NCI-H82 (cell line): ENCODE data around the gene CTBP1.

Experiments
- DNase-seq: peaks from one replicate; lab custom pipeline; 2025; lab: John Stamatoyannopoulos, UW

Gene CTBP1

DNA sequence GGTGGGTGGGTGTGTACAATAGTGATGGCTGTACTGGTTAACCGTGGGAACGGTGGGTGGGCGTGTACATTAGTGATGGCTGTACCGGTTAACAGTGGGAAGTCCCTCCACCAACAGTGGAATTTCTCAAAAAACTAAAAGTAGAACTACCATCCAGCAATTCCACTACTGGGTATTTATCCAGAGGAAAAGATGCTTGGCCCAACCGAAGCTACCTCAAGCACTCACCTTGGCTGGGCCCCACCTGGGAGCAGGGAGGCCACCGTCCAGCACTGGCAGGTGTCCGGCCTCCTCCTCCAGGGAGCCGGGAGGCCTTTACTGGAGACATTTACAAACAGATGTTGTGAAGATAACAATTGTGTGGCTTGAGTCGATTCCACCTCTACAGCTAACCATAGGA is 34.8 kb upstream of the CTBP1 start:
- no peak for DNase-seq

DNA sequence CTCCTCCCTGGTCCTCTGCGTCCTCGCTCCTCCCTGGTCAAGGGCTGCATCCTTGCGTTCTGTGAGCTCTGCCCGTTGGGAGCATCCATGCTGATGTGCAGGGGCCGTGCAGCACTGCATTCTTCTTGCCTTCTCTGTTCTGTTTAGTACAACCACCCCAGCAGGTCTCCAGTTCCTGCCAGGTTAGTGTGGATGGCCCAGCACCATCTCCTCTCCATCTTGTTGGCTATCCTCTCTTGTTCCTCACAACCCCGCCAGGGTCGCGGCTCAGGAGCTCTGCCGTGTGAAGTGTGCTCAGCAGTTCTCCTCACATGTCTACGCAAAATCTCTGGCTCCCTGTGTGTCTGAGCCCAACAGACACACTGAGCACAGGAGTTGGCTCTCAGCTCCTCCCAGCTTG is 30.3 kb upstream of the CTBP1 start:
- no peak for DNase-seq

DNA sequence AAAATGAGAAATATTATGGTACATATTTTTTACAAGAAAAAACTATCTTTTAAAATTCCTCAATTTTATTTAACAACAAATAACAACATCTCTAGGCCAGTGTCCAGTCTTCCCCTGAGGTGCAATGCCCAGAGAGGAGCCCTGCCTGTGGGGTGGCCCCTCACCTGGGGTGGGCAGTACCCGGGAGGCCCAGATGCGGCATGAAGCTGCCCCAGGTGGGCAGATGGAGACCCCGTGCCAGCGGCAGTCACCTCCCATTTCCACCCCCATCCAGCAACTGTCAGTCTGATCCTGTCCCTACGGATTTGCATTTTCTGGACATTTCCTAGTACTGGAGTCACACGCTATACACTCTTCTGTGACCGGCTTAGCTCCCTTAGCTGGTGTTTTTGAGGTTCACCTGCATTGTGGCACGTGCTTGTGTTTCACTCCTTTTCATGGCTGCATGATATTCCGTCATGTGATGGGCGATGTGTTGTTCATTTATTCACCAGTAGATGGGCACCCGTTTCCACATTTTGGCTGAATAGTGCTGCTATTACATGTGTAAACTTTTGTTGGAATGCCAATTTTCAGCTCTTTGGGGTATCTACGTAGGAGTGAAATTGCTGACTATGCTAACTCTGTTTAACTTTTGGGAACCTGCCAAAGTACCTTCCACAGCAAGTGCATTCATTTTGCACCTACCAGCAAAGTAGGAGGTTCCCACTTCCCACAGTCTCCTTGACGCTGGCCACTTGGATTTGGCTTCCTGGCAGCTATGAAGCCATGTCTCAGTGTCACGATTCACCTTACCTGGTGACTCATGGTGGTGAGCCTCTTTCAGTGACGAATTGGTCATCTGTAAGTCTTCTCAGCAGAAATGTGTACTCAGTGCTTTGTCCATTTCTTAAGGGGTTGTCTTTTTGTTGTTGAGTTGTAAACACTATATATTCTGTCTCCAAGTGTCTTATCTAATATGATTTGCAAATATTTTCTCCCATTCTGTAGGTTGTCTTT is 29.0 kb upstream of the CTBP1 start:
- no peak for DNase-seq

DNA sequence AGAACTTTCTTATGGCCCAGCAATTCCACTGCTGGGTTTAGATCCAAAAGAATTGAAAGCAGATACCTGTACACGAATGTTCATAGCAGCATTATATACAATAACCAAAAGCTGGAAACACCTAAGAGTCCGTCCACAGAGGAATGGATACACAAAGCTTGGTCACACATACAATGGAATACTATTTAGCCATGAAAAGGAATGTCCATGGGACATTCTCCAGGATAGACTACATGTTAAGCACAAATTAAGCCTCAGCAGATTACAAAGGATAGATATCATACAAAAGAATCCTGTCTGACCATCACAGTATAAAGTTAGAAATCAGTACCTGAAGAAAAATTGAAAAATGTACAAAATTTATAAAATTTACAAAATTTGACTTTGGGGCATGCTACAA is 28.1 kb upstream of the CTBP1 start:
- DNase-seq: no peak

DNA sequence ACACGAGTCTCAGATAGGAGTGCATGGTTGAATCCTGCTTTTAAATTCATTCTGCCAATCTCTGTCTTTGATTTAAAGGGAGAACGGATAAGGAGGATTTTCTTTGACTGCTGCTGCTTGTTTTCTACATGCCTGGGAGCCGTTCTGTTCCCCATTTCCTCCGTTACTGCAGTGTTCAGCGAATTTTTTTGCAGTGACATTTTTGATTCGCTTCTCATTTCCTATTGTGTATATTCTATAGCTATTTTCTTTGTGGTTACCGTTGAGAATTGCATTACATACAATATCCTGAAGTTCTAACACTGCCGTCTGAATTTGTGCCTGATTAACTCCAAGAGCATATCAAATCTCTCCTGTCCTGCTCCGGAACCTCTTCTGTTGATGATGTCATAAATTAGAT is 25.9 kb upstream of the CTBP1 start:
- no peak for DNase-seq

DNA sequence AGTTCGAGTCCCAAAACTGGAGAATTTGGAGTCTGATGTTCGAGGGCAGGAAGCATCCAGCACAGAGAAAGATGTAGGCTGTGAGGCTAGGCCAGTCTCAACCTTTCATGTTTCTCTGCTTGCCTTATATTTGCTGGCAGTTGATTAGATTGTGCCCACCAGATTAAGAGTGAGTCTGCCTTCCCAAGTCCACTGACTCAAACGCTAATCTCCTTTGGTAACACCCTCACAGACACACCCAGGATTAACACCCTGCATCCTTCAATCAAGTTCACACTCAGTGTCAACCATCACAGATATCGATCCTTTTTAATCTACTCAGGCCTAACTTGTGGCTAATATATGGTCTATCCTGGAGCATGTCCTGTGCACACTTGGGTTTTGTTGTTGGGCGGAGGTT is 22.8 kb upstream of the CTBP1 start:
- peak; percentile 66 for DNase-seq

DNA sequence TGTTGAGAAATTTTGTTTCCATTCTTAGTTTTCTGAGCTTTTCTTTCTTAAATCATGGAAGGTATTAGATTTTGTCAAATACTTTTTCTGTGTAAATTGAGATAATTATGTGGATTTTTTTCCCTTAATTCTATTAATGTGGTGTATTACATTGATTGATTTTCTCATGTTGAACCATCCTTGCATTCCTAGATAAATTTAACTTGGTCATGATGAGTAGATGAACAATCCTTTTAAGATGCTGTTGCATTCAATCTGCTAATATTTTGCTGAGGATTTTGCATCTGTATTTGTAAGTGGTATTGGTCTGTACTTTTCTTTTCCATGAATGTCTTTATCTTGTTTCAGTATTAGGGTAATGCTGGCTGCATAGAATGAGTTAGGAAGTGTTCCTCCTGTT is 20.3 kb upstream of the CTBP1 start:
- no peak for DNase-seq

DNA sequence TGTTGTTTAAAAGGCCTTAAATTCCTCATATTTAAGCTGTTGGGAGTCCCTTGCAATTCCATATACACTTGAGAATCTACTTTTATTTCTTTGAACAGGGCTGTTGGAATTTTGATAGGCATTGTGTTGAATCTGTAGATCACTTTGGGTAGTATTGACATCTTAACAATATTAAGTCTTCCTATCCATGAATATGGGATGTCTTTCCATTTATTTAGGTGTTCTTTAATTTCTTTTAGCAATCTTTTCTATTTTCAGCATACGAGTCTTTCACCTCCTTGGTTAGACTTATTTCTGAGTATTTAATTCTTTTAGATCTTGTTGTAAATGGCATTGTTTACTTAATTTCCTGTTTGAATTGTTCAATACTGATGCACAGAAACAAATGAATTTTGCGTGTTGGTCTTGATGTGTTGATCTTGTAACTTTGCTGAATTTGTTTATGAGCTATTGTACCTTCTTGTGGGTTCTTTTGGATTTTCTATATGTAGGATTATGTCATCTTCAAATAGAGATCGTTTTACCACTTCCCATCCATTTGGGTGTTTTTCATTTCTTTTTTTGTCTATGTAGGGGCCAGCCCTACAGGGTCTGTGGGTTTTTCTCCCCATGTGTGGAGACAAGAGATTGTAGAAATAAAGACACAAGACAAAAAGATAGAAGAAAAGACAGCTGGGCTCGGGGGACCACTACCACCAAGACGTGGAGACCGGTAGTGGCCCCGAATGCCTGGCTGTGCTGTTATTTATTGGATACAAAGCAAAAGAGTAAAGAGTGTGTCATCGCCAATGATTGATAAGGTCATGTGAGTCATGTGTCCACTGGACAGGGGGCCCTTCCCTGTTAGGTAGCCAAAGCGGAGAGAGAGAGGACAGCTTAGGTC is 18.2 kb upstream of the CTBP1 start:
- DNase-seq: no peak

DNA sequence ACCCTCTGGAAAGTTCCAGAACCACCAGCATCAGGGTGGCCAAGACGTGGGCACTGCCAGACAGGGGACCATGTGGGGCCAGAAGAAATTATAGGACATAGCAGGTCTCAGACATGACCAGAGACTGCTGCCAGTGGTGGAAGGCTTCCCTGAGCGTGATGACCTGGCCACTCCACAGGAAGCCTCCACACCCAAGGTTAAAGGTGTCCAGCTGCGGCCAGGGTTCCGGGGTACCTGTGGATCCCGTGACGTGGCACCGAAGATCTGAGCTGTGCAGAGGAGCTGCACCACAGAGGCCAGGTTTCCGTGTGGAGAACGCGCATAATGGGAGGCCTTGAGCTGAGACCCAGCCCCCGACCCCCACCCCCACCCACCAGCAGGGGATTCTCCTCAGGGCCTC is 16.4 kb upstream of the CTBP1 start:
- DNase-seq: no peak

DNA sequence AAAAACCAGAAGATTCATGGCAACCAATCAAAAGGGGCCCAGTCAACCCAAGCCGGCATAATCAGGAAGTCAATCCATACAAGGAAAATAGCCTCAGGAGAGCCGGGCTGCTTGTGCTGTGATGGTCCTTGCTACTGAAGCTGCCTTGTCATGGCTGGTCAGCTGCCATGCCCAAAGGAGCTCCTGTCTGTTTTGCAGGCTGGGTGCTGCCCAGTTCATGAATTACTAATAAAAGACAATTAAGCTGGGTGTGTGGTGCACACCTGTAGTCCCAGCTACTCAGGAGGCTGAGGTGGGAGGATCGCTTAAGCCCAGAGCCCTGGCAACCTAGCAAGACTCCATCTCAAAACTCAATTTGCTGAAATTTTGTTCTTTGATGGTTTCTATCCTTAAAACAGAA is 16.0 kb upstream of the CTBP1 start:
- DNase-seq: no peak

DNA sequence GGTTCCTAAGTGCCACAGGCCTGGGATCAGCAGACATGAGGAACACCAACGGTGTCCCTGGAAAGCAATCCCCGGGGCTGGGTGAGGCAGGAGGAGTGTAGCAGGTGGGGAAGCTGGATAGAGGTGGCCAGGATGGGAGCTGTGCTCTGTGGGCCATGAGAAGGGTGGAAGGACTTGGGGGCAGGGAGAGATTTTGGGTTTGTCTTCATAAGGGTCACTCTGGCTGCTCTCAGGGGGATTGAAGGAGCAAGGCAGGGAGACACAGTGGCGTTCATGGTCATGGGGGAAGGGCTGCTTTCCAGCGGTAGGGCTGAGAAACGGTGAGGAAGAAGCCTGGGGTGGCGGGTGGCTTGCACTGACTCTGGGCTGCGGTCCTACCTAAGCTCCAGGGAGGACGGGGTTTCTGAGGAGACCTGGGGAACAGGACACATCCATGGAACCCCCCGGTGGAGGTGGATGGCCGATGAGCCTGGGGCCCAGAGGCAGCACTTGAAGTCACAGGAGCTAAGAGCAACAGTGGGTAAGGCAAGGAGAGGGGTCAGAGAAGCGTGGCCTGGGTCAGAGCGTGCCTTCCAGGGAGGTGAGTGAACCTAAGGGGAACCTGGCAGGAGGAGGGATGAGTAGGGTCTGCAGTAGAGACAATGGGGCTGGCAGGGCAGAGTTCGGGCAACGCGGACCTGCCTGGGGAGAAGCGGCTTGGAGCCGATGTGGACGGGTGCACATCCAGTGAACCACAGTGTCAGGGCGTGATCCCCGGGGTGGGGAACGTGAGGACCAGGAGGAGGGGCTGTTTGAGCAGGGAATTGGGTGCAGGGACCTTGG is 12.4 kb upstream of the CTBP1 start:
- no peak for DNase-seq

DNA sequence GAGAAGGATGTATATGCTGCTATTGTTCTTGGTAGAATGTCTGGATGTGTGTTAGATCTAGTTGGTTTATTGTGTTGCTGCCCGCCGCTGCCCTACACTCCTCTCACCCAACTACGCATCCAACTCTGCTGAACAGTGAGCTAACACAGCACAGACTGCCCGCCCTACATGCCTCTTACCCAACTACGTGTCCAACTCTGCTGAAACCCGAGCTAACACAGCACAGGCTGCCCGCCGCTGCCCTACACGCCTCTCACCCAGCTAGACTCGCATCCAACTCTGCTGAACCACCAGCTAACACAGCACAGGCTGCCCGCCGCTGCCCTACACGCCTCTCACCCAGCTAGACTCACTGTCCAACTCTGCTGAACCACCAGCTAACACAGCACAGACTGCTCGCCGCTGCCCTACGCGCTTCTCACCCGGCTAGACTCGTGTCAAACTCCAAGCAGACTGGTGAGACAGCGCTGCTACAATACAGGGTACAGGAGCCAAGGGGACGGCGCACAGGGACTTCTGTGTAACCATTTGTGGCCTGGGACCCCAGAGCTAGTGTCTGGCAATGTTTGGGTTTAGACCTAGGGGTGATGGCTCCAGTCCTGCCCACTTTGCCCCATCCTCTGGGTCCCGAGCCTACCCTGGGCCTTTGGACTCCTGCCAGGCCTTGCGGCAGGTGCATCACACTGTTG is 11.6 kb upstream of the CTBP1 start:
- no peak for DNase-seq

DNA sequence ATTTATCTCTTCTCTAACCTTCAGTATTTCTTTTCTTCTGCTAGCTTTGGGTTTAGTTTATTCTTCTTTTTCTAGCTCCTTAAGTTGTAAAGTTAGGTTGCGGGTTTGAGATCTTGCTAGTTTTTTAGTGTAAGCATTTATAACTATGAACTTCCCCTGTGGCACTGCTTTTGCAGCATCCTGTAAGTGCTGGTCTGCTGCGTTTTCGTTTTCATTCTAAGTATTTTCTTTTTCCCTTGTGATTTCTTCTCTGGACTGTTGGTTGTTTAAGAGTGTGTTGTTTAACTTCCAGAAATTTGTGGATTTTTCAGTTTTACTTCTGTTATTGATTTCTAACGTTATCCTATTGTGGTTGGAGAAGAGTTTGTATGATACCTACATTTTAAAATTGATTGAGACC is 11.0 kb upstream of the CTBP1 start:
- DNase-seq: no peak

DNA sequence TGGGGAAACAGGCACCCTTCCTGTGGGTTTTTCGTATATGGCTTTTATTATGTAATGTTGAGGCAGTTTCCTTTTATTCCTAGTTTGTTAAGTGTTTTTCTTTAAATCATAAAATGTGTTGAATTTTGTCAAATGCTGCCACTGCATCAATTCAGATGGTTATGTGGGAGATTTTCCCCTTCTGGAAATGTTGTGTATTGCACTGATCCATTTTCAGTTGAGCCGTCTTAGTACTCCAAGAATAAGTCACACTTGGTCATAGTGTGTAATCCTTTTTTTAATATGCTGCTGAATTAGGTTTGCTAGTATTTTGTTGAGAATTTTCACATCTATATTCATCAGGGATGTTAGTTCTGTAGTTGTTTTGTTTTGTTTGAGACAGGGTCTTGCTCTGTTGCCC is 9.5 kb upstream of the CTBP1 start:
- DNase-seq: no peak

DNA sequence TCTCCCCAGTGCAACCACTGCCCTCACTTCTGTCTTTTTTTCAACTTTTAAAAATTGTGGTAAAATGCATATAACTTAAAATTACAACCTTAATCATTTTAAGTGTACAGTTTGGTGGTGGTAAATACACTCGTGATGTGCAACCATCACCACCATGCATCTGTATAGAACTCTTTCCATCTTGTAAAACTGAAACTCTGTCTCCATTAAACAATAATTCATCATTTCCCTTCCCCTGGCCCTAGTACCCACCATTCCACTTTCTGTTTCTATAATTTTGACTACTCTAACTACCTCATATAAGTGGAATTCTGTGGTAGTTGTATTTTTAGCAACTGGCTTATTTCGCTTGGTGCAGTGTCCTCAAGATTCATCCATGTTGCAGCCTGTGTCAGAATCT is 6.8 kb upstream of the CTBP1 start:
- DNase-seq: no peak

DNA sequence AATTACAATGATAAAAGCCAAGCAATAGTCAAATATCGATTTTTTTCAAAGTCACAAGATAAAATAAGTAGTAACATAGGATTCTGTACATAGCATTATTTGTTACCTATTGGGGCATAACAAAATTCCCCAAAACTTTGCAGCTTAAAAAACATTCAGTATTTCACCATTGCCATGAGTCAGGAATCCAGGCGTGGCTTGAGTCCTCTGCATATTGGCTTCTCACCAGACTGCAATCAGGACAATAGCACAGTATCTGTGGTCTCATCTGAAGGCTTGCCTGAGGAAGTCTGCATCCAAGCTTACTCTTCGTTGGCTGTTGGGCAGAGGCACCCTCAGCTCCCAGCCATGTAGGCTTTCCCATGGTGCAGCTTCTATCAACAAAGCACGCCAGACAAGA is 6.2 kb upstream of the CTBP1 start:
- no peak for DNase-seq

DNA sequence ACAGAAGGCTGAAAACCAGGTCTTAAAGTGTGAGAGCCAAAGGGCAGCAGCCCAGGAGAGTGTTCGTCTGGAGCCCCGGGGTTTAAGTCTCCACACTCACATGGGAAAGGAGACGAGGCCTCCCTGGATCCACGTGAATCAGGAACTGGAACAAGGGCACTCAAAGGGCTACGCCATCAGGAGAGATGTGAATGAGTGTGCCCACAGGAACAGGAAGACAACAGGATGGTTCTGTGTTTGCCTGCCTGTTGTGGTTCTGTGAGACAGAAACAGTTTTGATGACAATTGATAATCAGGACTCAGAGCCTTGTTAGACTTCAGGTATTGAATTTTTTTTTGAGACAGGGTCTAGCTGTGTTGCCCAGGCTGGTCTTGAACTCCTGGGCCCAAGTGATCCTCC is 4.9 kb upstream of the CTBP1 start:
- no peak for DNase-seq

DNA sequence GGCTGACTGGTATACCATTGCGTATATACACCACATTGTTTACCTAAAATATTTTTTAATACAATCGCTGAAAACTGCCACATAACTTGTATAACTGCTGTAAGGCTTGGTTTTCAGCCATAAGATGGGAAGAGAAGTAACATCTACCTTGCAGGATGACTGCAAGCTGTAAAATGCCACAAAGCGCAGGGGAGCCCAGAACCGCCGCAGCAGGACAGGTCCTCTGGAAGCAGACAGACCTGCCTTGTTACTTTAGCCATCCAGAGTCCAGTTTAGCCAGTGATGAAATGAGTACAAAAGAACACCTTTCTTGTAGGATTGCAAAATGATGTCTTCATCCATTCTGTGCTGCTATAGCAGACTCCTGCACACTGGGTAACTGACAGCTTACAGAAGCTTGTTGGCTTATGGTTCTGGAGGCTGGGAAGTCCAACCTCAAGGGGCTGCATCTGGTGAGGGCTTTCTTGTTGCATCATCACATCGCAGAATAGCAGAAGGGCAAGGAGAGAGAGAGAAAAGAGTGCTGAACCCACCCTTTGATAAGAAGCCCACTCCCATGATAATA is 4.1 kb upstream of the CTBP1 start:
- no peak for DNase-seq

DNA sequence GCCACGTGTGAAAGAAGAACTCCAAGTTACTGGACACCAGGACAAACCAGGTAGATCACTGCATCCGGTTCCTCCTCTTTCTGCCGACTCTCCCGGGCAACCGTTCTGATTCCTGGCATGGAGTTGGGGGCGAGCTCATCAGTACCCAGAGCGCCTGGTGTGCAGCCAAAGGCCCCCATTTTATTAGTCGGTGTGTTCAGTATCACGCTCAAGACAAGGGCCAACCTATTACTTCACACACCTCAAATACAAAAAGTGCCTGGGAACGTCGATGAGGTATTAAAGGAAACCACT is 2.8 kb upstream of the CTBP1 start:
- no peak for DNase-seq

DNA sequence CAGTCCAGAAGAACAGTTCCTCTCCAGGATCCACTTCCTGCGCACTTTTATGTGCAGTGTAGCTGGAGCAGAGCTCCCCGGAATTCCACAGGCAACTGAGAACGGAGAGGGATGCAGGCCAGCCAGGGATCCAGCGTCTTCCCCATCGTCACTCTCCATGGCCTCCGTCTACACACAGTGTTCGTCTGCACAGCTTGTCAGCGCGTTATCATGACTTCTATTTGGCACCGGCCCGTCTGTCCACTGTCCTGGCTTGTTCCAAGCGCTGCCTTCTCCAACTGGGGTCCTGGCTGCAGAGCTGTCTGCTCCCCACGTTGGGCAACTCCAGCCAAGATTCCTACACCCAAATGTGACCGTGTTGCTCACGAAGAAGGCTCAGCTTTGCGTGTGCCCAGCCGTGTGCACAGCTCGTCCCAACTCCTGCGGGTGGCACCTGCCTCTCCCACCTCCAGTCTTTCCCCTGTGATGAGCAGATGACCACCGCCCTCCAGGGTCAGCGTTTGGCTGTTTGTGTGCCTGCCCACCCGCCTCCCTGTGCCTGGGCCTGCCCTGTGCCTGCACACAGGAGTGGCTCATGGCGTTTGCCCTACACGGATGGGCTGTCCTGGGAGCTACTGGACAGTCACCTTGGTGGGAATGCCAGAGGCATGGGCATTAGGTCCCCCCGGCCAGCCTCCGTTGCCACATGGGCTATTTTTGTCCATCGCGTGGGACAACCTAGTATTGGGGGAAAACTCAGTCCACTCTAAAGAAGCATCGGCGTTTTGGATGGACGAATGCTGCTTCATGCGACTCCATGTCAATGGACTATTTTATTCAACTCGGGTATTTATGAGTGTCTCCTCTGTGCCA is 2.2 kb upstream of the CTBP1 start:
- DNase-seq: no peak

DNA sequence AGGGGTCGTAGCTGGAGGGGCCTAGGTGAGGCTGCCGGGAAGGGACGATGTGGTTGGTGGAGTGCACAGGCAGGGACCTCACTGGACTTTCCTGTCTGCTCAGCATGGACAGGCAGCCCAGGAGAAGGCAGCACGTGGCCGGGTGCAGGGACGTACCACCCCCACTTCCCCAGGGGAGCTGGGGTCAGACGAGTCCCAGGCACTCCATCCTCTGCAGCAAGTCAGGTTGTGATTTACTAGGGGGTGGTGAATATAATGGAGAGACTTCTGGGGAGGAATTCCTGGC is 1.5 kb upstream of the CTBP1 start:
- DNase-seq: no peak
